OCI-LY7 (cell line): ENCODE measurements around the gene CADM2. TPM values are rescaled to one million over a fixed set of nuclear protein-coding genes. Genes with fewer than 3 reads are reported as not detected.

Experiments
- BruUV-seq: library from RNA; stranded (reverse); fragments of 400-500 nt; replicated peaks from 2 replicates; lab custom pipeline; 2021; lab: Mats Ljungman, UMichigan
- CTCF ChIA-PET: fragments of 300-600 bp; sonication (Branson Sonifier 250); formaldehyde crosslinking; loops from one replicate; lab custom pipeline; 2022; ENCODE audit warnings: antibody characterized with exemption; ENCODE audit not compliant: unreplicated experiment; lab: Charles Lee
- POLR2A ChIA-PET: fragments of 300-600 bp; sonication (Branson Sonifier 250); formaldehyde crosslinking; loops from one replicate; lab custom pipeline; 2022; ENCODE audit warnings: antibody characterized with exemption; lab: Charles Lee
- DNase-seq: peaks from one replicate; pipeline ENCODE4 v3.0.0-alpha.2; 2015; ENCODE audit warnings: low spot score
- H2AFZ ChIP-seq: fragments of 200-600 bp; sonication (generic), shearing (Covaris generic); 2 replicates; pipeline ENCODE4 v1.6.1; 2014; ENCODE audit warnings: mild to moderate bottlenecking, antibody characterized with exemption, low read length, moderate library complexity
- H3K27ac ChIP-seq: fragments of 200-600 bp; sonication (generic); 2 replicates; pipeline ENCODE4 v1.5.1; 2014; ENCODE audit warnings: mixed run types, low read depth, mild to moderate bottlenecking, moderate library complexity, low read length, inconsistent platforms; ENCODE audit not compliant: poor library complexity, severe bottlenecking
- H3K36me3 ChIP-seq: fragments of 200-600 bp; sonication (generic); 2 replicates; pipeline ENCODE4 v1.6.1; 2014; ENCODE audit warnings: mild to moderate bottlenecking, antibody characterized with exemption, low read length, moderate library complexity, mixed read lengths; ENCODE audit not compliant: insufficient read depth
- H3K4me1 ChIP-seq: fragments of 200-600 bp; sonication (generic); 2 replicates; pipeline ENCODE4 v1.5.1; 2014; ENCODE audit warnings: mild to moderate bottlenecking, low read length; ENCODE audit not compliant: insufficient read depth, poor library complexity, severe bottlenecking
- H3K4me2 ChIP-seq: fragments of 200-600 bp; sonication (generic); 2 replicates; pipeline ENCODE4 v1.6.1; 2014; ENCODE audit warnings: mild to moderate bottlenecking, low read length
- H3K4me3 ChIP-seq: fragments of 200-600 bp; sonication (generic); 2 replicates; pipeline ENCODE4 v1.5.1; 2014; ENCODE audit warnings: mild to moderate bottlenecking, low read depth, low read length; ENCODE audit not compliant: poor library complexity, severe bottlenecking
- H3K79me2 ChIP-seq: fragments of 200-600 bp; sonication (generic); 2 replicates; pipeline ENCODE4 v1.6.1; 2016; ENCODE audit warnings: low read depth, mild to moderate bottlenecking, low read length, moderate library complexity, mixed read lengths; ENCODE audit not compliant: insufficient read depth
- H3K9me2 ChIP-seq: fragments of 200-600 bp; sonication (generic); 2 replicates; pipeline ENCODE4 v1.6.1; 2016; ENCODE audit warnings: mild to moderate bottlenecking, low read length, mixed read lengths; ENCODE audit not compliant: insufficient read depth
- H3K9me3 ChIP-seq: fragments of 200-600 bp; sonication (generic); 2 replicates; pipeline ENCODE4 v1.6.1; 2014; ENCODE audit warnings: mild to moderate bottlenecking, mixed run types, low read length, mixed read lengths
- H4K20me1 ChIP-seq: fragments of 200-600 bp; sonication (generic); 2 replicates; pipeline ENCODE4 v1.6.1; 2014; ENCODE audit warnings: mild to moderate bottlenecking, antibody characterized with exemption, low read length, moderate library complexity, mixed read lengths; ENCODE audit not compliant: insufficient read depth
- CTCF ChIP-seq: fragments of 200-600 bp; sonication (generic); conservative IDR thresholded peaks from 2 replicates; pipeline ENCODE4 v1.5.1; 2014; ENCODE audit warnings: mild to moderate bottlenecking, antibody characterized with exemption, low read length, moderate library complexity, mixed read lengths
- EZH2phosphoT487 ChIP-seq: fragments of 200-600 bp; sonication (generic); IDR thresholded peaks from 2 replicates; pipeline ENCODE4 v1.6.1; 2018; ENCODE audit warnings: low read depth, borderline replicate concordance, mild to moderate bottlenecking, mixed run types, antibody characterized with exemption, low read length, moderate library complexity, mixed read lengths
- intact Hi-C: fragments of 100-400 bp; cut with micrococcal nuclease; formaldehyde crosslinking; loops from one replicate; pipeline ENCODE4 v1.10.0; 2022; ENCODE audit not compliant: unreplicated experiment
- total RNA-seq, 2 experiments: library from RNA; depleted of rRNA in 1 of 2; stranded (reverse); fragments of >200 nt in 1 of 2; shearing (Covaris generic) in 1 of 2; gene quantifications; 2 replicates each; pipeline ENCODE4 v1.2.3, GENCODE V29; 2014 to 2022

CADM2 gene
- total RNA-seq, 2 experiments from 2014 or later, result not detected

GRCh38 chr3:85838921-85839320, 880.1 kb downstream of the CADM2 start:
- no peaks in the 10 kb centered on the region for H3K9me3 ChIP-seq
- intact Hi-C loops, result no loop called here
- CTCF ChIA-PET, result no interaction called here
- no peak overlapping the region for H3K4me2 ChIP-seq
- no peaks in the 10 kb centered on the region for H3K79me2 ChIP-seq
- DNase-seq, result no peak
- no peak overlapping the region for H3K4me3 ChIP-seq
- H3K9me2 ChIP-seq, result no peaks in the 10 kb centered on the region
- H3K36me3 ChIP-seq, result no peaks in the 10 kb centered on the region
- no peaks in the 10 kb centered on the region for H3K4me1 ChIP-seq
- H4K20me1 ChIP-seq, result no peaks in the 10 kb centered on the region
- BruUV-seq, result no TSS peak
- no peak overlapping the region for H3K27ac ChIP-seq
- TF ChIP-seq EZH2phosphoT487 (no peak), CTCF (no peak)
- POLR2A ChIA-PET, result no interaction called here
- no peak overlapping the region for H2AFZ ChIP-seq

GRCh38 chr3:85842081-85842480, 883.3 kb downstream of the CADM2 start:
- TF ChIP-seq EZH2phosphoT487 (no peak), CTCF (no peak)
- Histone ChIP-seq H3K4me3 (no peak overlapping the region), H3K9me3 (no peaks in the 10 kb centered on the region), H3K36me3 (no peaks in the 10 kb centered on the region), H3K27ac (no peak overlapping the region), H3K9me2 (no peaks in the 10 kb centered on the region), H3K79me2 (no peaks in the 10 kb centered on the region), H2AFZ (no peak overlapping the region), H4K20me1 (no peaks in the 10 kb centered on the region), H3K4me2 (no peak overlapping the region), H3K4me1 (no peaks in the 10 kb centered on the region)
- intact Hi-C loops, result no loop called here
- no TSS peak for BruUV-seq
- ChIA-PET CTCF (no interaction called here), POLR2A (interaction anchor here (0.6 kb wide), 1 partner anchor 250 kb away, joined by 3 read pairs; no protein-coding TSS in a partner anchor)
- no peak for DNase-seq

DNA sequence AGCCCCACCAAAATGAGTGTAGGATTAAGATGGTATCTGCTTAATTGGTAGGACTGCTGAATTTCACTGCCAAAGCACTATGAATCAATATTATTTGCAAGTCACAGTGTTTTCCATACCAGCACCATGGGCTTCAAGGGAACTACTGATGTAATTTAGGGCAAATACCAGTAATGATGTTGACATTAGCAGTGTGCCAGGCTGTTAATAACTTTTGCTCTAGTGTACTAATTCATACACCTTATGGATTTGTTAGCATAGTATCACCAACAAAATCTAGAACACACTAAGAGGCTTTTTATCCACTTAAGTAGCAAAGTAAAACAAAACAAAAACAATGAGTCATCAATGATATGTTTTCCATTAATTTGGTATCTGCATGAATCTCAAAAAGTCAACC, 888.2 kb downstream of the CADM2 start:
- ChIA-PET POLR2A (no interaction called here), CTCF (no interaction called here)
- Histone ChIP-seq H3K9me2 (no peaks in the 10 kb centered on the region), H3K9me3 (no peaks in the 10 kb centered on the region), H3K36me3 (no peaks in the 10 kb centered on the region), H3K27ac (no peak overlapping the region), H3K4me2 (no peak overlapping the region), H3K79me2 (no peaks in the 10 kb centered on the region), H2AFZ (no peak overlapping the region), H3K4me3 (no peak overlapping the region), H3K4me1 (no peaks in the 10 kb centered on the region), H4K20me1 (no peaks in the 10 kb centered on the region)
- DNase-seq, result no peak
- intact Hi-C loops, result no loop called here
- BruUV-seq, result no TSS peak
- TF ChIP-seq CTCF (no peak), EZH2phosphoT487 (no peak)
